Common myeloid progenitor, CD34-positive (primary cell): ENCODE data around the gene ITSN2.

Source experiments
- CTCF ChIA-PET: fragments of 350-600 bp; sonication (Branson Sonifier 250); formaldehyde crosslinking; loops from one replicate; lab custom pipeline; 2021; ENCODE audit warnings: antibody characterized with exemption; lab: Charles Lee
- POLR2A ChIA-PET: fragments of 350-600 bp; sonication (Branson Sonifier 250); formaldehyde crosslinking; loops from one replicate; lab custom pipeline; 2021; ENCODE audit warnings: antibody characterized with exemption; lab: Charles Lee
- DNase-seq, 3 donors: peaks; one replicate each; pipeline versions ENCODE4 v3.0.0 to v3.0.0-alpha.2; 2013
- H3K27ac ChIP-seq, 2 experiments: 1 replicate in 1 of 2; 2 replicates in 1 of 2; pipeline ENCODE4 v1.7.0; 2013; ENCODE audit warnings: inconsistent platforms in 2 of 2, low read length in 2 of 2, mild to moderate bottlenecking in 2 of 2, low read depth in 1 of 2, moderate library complexity in 1 of 2; ENCODE audit not compliant: severe bottlenecking in 2 of 2, insufficient read depth in 1 of 2, poor library complexity in 1 of 2
- H3K27me3 ChIP-seq, 5 experiments: replicated peaks in 2 of 5; 1 replicate in 3 of 5; 2 replicates in 2 of 5; pipeline versions ENCODE4 v1.6.1 to v1.7.0; 2013; ENCODE audit warnings: low read length in 4 of 5, mild to moderate bottlenecking in 2 of 5, moderate library complexity in 2 of 5, inconsistent platforms in 1 of 5; ENCODE audit not compliant: insufficient read depth in 5 of 5, control insufficient read depth in 4 of 5
- H3K36me3 ChIP-seq, 4 experiments: 1 replicate in 2 of 4; 2 replicates in 2 of 4; pipeline versions ENCODE4 v1.6.1 to v1.7.0; 2013; ENCODE audit warnings: low read length in 3 of 4, control low read depth in 1 of 4, mild to moderate bottlenecking in 1 of 4; ENCODE audit not compliant: control insufficient read depth in 4 of 4, insufficient read depth in 4 of 4
- H3K4me1 ChIP-seq, 4 experiments: 1 replicate in 3 of 4; 2 replicates in 1 of 4; pipeline versions ENCODE4 v1.6.1 to v1.7.1; 2013; ENCODE audit warnings: low read length in 3 of 4, mild to moderate bottlenecking in 3 of 4, control low read depth in 1 of 4, inconsistent platforms in 1 of 4, moderate library complexity in 1 of 4; ENCODE audit not compliant: control insufficient read depth in 4 of 4, insufficient read depth in 4 of 4; ENCODE audit errors: control extremely low read depth in 1 of 4
- H3K4me3 ChIP-seq, 7 experiments: 1 replicate in 4 of 7; 2 replicates in 3 of 7; pipeline versions ENCODE4 v1.5.1 to v1.7.0; 2013; ENCODE audit warnings: mild to moderate bottlenecking in 7 of 7, low read length in 6 of 7, moderate library complexity in 6 of 7, inconsistent platforms in 2 of 7, low read depth in 2 of 7, control low read depth in 1 of 7; ENCODE audit not compliant: insufficient read depth in 4 of 7, control insufficient read depth in 1 of 7; ENCODE audit errors: extremely low read depth in 1 of 7
- H3K9me3 ChIP-seq, 5 experiments: 1 replicate in 4 of 5; 2 replicates in 1 of 5; pipeline versions ENCODE4 v1.6.1 to v1.7.1; 2013; ENCODE audit warnings: low read length in 4 of 5, mild to moderate bottlenecking in 2 of 5, inconsistent platforms in 1 of 5, low read depth in 1 of 5, moderate library complexity in 1 of 5; ENCODE audit not compliant: control insufficient read depth in 4 of 5, insufficient read depth in 2 of 5; ENCODE audit errors: control extremely low read depth in 1 of 5
- WGBS: methylation state at CpG from one replicate; pipeline ENCODE4 v1.1.5; 2013; ENCODE audit not compliant: insufficient coverage; 5-methylcytosine and 5-hydroxymethylcytosine counted together

Gene ITSN2

DNA sequence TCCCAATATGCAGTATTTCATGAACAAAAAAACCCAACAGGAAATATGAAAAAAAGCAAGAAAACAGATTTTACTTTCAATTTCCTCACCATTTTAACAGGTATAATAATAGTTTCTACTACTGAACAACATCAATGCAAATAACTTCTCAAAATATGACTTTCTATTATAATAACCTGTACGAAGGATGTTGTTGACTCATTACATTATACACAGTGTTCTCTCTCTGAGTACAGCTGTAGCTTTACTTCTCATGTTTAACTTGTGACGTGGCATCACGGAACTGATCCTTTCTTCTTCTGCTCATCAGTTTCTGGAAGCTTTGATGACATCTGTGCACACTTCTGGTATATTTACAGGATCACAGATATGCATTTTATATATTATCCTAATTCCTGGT is 145.5 kb downstream of the ITSN2 start:
- Histone ChIP-seq H3K4me3 (no peak overlapping the region), H3K4me1 (no peaks in the 10 kb centered on the region), H3K27ac (no peak overlapping the region), H3K27me3 (no peaks in the 10 kb centered on the region), H3K36me3 (peaks cover 19 to 70% (median 52%) of the 10 kb centered on the region in 4 experiments), H3K9me3 (no peaks in the 10 kb centered on the region)
- WGBS = 96% methylated on average over 3 of the region's 3 CpGs
- CTCF ChIA-PET = interaction anchor here (1.1 kb wide), 1 partner anchor 27 kb away, joined by 3 read pairs; no protein-coding TSS in a partner anchor
- DNase-seq = no peak
- POLR2A ChIA-PET = no interaction called here

DNA sequence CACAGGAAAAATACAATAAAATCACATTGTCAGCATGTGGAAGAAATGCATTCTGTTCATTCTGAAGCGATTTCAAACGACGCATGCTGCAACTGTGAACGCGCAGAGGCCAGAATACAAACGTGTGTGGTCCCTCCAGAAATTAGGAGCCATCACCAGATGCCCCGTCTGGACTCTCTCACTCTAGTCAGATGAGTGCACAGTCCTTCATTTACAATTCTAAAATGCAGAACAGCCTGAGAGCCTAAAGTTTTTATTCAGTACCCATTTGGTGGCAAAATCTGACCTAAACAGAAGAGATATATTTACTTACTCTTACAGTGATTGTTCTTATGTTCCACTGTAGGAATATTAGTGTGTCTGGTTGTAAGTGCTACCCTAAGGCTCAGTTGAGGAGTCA is 148.9 kb downstream of the ITSN2 start:
- no peak for DNase-seq
- CTCF ChIA-PET = no interaction called here
- Histone ChIP-seq H3K4me3 (no peak overlapping the region), H3K4me1 (no peaks in the 10 kb centered on the region), H3K27ac (no peak overlapping the region), H3K36me3 (peaks cover 14 to 84% (median 61%) of the 10 kb centered on the region in 4 experiments), H3K27me3 (no peaks in the 10 kb centered on the region), H3K9me3 (no peaks in the 10 kb centered on the region)
- POLR2A ChIA-PET = no interaction called here
- 91% methylated on average over 7 of the region's 7 CpGs for WGBS

DNA sequence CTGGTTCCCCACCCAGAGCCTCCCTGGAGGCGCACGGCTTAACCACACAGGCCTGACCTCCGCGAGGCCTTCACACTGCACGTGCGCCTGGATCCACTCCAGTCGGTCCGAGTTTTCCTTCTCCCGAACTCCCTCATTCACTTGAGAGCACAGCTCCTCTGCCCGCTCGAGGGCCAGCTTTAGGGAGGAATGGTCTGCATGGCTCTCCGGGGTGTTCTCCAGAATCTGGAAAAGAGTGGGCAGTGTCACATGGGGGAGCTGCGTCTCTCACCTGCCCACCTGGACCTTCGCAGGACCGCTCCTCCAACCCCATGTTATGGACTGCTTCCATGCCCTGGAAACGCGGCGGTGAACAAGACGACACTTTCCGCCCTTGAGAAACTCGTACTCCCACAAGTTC is 149.6 kb downstream of the ITSN2 start:
- Histone ChIP-seq H3K9me3 (no peaks in the 10 kb centered on the region), H3K4me1 (no peaks in the 10 kb centered on the region), H3K27ac (no peak overlapping the region), H3K27me3 (no peaks in the 10 kb centered on the region), H3K36me3 (peaks cover 10 to 82% (median 55%) of the 10 kb centered on the region in 4 experiments), H3K4me3 (no peak overlapping the region)
- ChIA-PET POLR2A (no interaction called here), CTCF (no interaction called here)
- WGBS = 95% methylated on average over 20 of the region's 21 CpGs
- no peak for DNase-seq

GRCh38 chr2:24210106-24210455 is 150.3 kb downstream of the ITSN2 start:
- no peak for DNase-seq
- Histone ChIP-seq H3K36me3 (peaks cover 10 to 83% (median 59%) of the 10 kb centered on the region in 4 experiments), H3K4me3 (no peak overlapping the region), H3K27me3 (no peaks in the 10 kb centered on the region), H3K4me1 (no peaks in the 10 kb centered on the region), H3K27ac (no peak overlapping the region), H3K9me3 (no peaks in the 10 kb centered on the region)
- ChIA-PET POLR2A (no interaction called here), CTCF (no interaction called here)
- 100% methylated on average over 1 of the region's 2 CpGs for WGBS

DNA sequence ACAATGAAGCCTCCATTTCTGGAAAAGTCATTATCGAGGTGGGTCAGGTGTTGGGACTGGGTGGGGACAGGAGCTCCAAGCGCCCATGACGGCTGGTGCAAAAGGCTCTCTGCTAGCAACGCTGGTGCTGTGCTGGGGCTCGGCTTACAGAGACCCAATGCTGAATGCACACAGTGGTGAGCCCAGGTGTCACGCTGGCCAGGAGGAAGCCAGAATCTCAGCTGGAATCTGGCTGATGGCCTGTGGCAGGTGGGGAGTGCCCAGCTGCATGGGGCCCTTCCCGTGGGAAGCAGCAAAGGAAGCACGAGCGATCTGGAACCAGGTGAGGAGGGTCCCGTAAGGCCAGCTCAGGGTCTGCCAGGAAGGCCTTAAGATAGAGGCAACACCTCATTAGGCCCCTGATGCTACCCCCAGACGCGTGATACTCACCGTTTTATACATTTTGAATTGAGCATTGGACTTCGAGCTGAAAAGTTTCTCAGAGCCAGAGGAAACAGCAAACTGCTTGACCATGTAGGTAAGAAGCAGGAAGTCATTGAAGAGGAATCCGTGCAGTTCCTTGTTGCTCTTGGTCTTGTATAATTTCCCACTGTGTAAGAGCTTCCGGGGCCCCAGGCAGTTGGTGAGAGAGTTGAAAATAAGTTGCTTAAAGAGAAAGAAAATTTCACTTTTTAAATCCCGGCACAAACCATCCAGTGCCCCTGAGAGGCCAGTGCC is 150.8 kb downstream of the ITSN2 start:
- Histone ChIP-seq H3K9me3 (no peaks in the 10 kb centered on the region), H3K4me3 (no peak overlapping the region), H3K36me3 (peaks cover 10 to 86% (median 61%) of the 10 kb centered on the region in 4 experiments), H3K27me3 (no peaks in the 10 kb centered on the region), H3K4me1 (no peaks in the 10 kb centered on the region), H3K27ac (no peak overlapping the region)
- POLR2A ChIA-PET = no interaction called here
- no peak for DNase-seq
- WGBS = 95% methylated on average over 14 of the region's 17 CpGs
- CTCF ChIA-PET = no interaction called here

DNA sequence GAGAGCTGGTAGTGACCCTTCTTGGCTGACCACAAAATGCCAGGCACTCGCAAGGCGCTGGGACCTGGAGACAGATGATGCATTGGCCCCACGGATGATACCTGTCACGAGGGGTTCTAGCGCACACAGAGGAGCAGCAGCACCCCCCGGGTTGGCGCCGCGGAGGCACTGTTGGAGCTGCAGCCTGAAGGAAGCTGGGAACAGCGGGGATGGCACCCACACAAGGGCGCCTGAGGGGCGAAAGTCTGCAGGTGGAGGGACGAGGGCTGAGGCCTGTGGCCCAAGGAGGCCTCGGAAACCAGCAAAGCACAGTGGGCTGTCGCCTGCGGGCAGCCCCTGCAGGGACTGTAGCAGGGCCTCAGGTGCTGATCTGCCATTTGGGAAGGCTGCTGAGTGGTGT is 151.8 kb downstream of the ITSN2 start:
- WGBS = 99% methylated on average over 16 of the region's 16 CpGs
- H3K9me3 ChIP-seq = no peaks in the 10 kb centered on the region
- CTCF ChIA-PET = interaction anchor here (1.0 kb wide), 1 partner anchor 10 kb away, joined by 3 read pairs; no protein-coding TSS in a partner anchor
- H3K36me3 ChIP-seq = peaks cover 12 to 94% (median 69%) of the 10 kb centered on the region in 4 experiments
- H3K4me1 ChIP-seq = no peaks in the 10 kb centered on the region
- POLR2A ChIA-PET = no interaction called here
- H3K4me3 ChIP-seq = no peak overlapping the region
- H3K27me3 ChIP-seq = no peaks in the 10 kb centered on the region
- no peak overlapping the region for H3K27ac ChIP-seq
- DNase-seq = no peak

DNA sequence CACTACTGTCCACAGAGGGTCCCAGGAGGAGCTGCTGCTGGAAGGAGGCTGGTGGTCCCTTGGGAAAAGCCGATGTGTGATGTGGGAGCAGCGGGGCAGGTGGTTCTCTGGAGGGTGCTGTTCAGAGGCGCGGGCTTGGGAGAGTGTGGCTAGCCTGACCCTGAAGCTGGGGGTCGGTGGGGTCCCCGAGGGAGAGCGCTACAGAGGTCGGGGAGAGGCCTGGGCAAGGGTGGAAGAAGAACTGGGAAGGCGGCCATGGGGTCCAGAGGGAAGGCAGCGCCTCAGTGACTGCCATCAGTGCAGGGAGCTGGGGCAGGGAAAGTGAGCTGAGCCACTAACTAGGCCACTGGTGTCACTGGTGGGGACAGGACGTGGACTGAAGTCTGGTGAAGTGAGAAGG is 153.0 kb downstream of the ITSN2 start:
- no peaks in the 10 kb centered on the region for H3K27me3 ChIP-seq
- H3K27ac ChIP-seq = no peak overlapping the region
- ChIA-PET POLR2A (no interaction called here), CTCF (interaction anchor here (2.8 kb wide), 1 partner anchor 10 kb away, joined by 9 read pairs; no protein-coding TSS in a partner anchor)
- no peaks in the 10 kb centered on the region for H3K4me1 ChIP-seq
- H3K4me3 ChIP-seq = no peak overlapping the region
- H3K9me3 ChIP-seq = no peaks in the 10 kb centered on the region
- peaks cover 12 to 94% (median 68%) of the 10 kb centered on the region in 4 experiments for H3K36me3 ChIP-seq
- 93% methylated on average over 10 of the region's 11 CpGs for WGBS
- no peak for DNase-seq
